NT2/D1 (cell line): ENCODE results near the gene PTPRN2.
"Not testable (repeated sequence)": the region's sequence is repeated elsewhere in the genome, so short reads cannot be mapped to it uniquely, and the experiment has no call there.

Source experiments
- DNase-seq: peaks from one replicate; pipeline ENCODE4 v3.0.0-alpha.2; 2011; ENCODE audit warnings: low read depth, low spot score
- H3K27me3 ChIP-seq: 2 replicates; pipeline ENCODE4 v1.6.0; 2011; ENCODE audit warnings: mild to moderate bottlenecking; ENCODE audit not compliant: insufficient read length, insufficient read depth
- H3K36me3 ChIP-seq: 2 replicates; pipeline ENCODE4 v1.6.1; 2011; ENCODE audit warnings: mild to moderate bottlenecking, low read length, mixed read lengths; ENCODE audit not compliant: insufficient read depth, insufficient read length
- H3K4me1 ChIP-seq: 2 replicates; pipeline ENCODE4 v1.5.1; 2011; ENCODE audit not compliant: insufficient read depth, insufficient read length
- H3K4me3 ChIP-seq: 2 replicates; pipeline ENCODE4 v1.5.1; 2011; ENCODE audit warnings: low read depth; ENCODE audit not compliant: insufficient read length
- H3K9ac ChIP-seq: 2 replicates; pipeline ENCODE4 v1.6.0; 2011; ENCODE audit warnings: low read depth; ENCODE audit not compliant: insufficient read length
- H3K9me3 ChIP-seq: 2 replicates; pipeline ENCODE4 v1.5.1; 2011; ENCODE audit warnings: mild to moderate bottlenecking, low read length; ENCODE audit not compliant: insufficient read depth
- SUZ12 ChIP-seq: IDR thresholded peaks from 2 replicates; pipeline ENCODE4 v1.6.1; 2011; ENCODE audit not compliant: insufficient read length, insufficient read depth; ENCODE audit errors: extremely low read depth
- YY1 ChIP-seq: IDR thresholded peaks from 2 replicates; pipeline ENCODE4 v1.6.1; 2011; ENCODE audit not compliant: insufficient read length, insufficient read depth
- ZNF274 ChIP-seq: IDR thresholded peaks from 2 replicates; pipeline ENCODE4 v1.6.1; 2011; ENCODE audit warnings: mild to moderate bottlenecking, low read depth, low read length

The PTPRN2 gene

DNA sequence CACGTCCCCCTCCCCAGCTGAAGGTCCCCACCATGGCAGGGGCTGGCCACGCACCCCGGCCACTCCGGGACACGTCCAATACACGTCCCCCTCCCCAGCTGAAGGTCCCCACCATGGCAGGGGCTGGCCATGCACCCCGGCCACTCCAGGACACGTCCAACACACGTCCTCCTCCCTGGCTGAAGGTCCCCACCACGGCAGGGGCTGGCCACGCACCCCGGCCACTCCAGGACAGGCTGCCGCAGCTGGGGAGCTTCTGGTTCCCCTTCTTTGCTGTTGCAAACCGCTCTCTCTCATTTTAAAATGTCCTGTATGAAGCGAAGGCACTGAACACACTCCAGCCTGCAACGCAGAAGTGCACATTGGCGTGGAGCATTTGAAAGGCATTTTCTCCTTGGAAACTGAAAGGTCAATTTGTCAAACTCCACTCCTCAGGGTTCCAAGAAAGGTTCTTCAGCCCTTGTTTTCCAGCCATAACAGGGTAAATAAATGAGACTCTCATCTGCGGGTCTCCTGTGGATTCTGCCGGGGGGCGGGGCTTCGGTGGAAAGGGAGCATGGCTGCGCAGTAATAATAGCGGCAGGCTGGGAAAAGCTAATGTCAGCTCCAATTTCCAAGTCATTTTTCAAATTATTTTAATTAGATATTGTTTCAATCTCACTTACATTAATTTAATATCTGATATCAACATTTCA is 670.5 kb downstream of the PTPRN2 start:
- no peaks in the 10 kb centered on the region for H3K27me3 ChIP-seq
- no peaks in the 10 kb centered on the region for H3K4me1 ChIP-seq
- no peak overlapping the region for H3K9ac ChIP-seq
- H3K36me3 ChIP-seq = no peaks in the 10 kb centered on the region
- no peak overlapping the region for H3K4me3 ChIP-seq
- H3K9me3 ChIP-seq = peaks cover 19% of the 10 kb centered on the region
- TF ChIP-seq SUZ12 (no peak), YY1 (no peak), ZNF274 (no peak)
- no peak for DNase-seq

DNA sequence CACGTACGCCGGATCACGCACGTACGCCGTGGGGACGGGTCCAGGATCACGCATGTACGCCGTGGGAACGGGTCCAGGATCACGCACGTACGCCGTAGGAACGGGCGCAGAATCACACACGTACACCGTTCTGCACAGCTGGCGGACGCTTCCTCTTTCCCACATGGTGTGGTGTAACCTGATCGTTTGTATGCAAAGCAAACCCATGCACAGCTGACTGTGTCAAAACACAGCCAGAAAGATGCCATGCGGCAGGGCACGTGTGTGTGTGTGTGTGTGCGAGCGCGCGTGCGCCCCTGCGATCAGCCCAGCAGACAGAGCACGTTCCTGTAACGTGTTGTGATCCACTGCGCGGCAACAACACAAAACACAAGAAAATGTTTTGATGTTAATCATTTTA is 677.2 kb downstream of the PTPRN2 start:
- H3K4me3 ChIP-seq = no peak overlapping the region
- no peak for DNase-seq
- no peaks in the 10 kb centered on the region for H3K27me3 ChIP-seq
- H3K9me3 ChIP-seq = peaks cover 15% of the 10 kb centered on the region
- no peaks in the 10 kb centered on the region for H3K36me3 ChIP-seq
- no peak for TF ChIP-seq ZNF274
- no peak for TF ChIP-seq YY1
- no peak for TF ChIP-seq SUZ12
- H3K9ac ChIP-seq = no peak overlapping the region
- no peaks in the 10 kb centered on the region for H3K4me1 ChIP-seq

DNA sequence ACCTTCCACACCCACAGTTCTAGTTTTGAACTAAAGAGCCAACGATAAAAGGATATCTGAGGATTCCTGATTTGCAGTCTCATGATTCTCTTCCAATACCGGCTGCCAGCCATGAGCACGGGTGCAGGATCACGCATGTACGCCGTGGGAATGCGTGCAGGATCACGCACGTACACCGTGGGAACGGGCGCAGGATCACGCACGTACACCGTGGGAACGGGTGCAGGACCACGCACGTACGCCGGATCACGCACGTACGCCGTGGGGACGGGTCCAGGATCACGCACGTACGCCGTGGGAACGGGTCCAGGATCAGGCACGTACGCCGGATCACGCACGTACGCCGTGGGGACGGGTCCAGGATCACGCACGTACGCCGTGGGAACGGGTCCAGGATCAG is 677.6 kb downstream of the PTPRN2 start:
- not testable (repeated sequence) for H3K27me3 ChIP-seq, H3K9ac ChIP-seq, H3K36me3 ChIP-seq, H3K4me3 ChIP-seq, DNase-seq, H3K4me1 ChIP-seq
- H3K9me3 ChIP-seq = peaks cover 12% of the 10 kb centered on the region

DNA sequence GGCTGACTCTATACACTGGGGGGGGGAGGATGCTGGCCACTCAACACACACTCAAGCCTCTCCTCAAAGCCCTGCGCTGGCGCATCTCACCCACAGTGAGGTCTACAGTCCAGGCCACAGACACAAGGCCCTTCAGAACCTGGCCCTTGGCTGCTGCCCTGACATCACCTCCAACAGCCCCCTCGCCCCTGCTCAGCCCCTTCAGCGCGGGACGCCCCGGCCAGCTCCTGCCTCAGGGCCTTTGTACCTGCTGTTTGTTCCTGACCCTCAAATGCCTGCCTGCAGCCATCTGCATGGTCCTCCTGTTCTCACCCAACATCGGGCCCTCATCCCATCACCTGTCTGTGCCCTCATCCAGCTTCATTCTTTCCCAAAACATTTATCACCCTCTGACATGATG is 678.3 kb downstream of the PTPRN2 start:
- no peaks in the 10 kb centered on the region for H3K27me3 ChIP-seq
- H3K9ac ChIP-seq = no peak overlapping the region
- no peak overlapping the region for H3K4me3 ChIP-seq
- H3K36me3 ChIP-seq = no peaks in the 10 kb centered on the region
- TF ChIP-seq ZNF274 (no peak), YY1 (no peak), SUZ12 (no peak)
- peaks cover 5% of the 10 kb centered on the region; the same call in 1 of the 2 replicates for H3K9me3 ChIP-seq
- no peak for DNase-seq
- H3K4me1 ChIP-seq = no peaks in the 10 kb centered on the region

DNA sequence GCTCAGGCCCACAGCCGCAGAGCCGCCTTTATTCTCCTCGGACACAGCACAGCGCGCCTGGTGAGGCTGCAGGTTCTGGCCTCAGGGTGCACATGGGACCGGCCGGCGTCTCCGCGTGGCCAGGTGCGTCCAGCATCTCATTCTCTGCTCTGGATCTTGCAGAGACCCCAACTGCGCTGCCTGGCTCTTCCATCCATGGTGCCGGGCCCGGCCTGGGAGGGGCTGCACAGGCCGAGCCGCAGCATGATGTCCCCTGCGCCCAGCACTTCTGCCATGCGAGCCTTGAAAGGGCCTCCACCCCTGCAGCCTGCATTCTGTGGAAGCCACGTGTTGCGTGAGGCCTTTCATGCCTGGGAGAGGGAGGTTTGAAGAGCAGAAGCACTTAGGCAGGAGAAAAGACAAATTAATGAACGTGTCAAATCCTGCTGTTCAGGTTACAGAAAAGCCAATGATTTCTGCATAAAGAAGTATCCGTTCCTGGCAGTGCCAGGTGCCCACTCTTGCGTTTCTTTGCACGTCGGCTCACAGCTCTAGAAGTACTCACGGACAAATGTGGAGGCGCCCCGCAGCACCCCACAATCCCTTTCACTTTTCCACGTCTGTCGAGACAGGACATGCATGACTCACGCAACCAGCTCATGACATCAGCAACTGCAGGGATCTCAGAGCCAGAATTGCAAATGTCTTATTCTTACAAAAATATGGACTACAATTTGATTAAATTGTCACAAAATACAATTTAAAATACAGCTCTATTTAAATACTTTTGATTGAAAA is 679.4 kb downstream of the PTPRN2 start:
- H3K9me3 ChIP-seq = no peaks in the 10 kb centered on the region
- H3K27me3 ChIP-seq = no peaks in the 10 kb centered on the region
- no peak overlapping the region for H3K9ac ChIP-seq
- no peaks in the 10 kb centered on the region for H3K4me1 ChIP-seq
- no peak for DNase-seq
- no peak overlapping the region for H3K4me3 ChIP-seq
- no peak for TF ChIP-seq YY1
- no peak for TF ChIP-seq ZNF274
- TF ChIP-seq SUZ12 = no peak
- no peaks in the 10 kb centered on the region for H3K36me3 ChIP-seq

DNA sequence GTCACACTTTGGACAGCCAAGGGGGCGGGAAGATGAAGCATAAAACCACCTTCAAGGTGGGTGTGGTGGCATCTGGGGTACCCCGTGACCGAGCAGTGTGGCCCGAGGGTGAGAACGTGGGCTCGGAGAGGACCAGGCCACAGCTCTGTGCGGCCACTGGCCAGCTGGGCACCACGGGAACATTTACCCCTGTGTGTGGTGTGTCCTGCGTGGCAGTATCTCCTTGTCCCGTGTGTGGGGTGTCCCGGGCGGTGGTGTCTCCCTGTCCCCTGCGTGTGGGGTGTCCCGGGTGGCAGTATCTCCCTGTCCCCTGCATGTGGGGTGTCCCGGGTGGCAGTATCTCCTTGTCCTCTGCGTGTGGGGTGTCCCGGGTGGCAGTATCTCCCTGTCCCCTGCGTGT is 680.5 kb downstream of the PTPRN2 start:
- Histone ChIP-seq H3K9me3 (no peaks in the 10 kb centered on the region), H3K27me3 (no peaks in the 10 kb centered on the region), H3K4me1 (no peaks in the 10 kb centered on the region), H3K4me3 (no peak overlapping the region), H3K9ac (no peak overlapping the region), H3K36me3 (no peaks in the 10 kb centered on the region)
- TF ChIP-seq YY1 = no peak
- TF ChIP-seq SUZ12 = no peak
- DNase-seq = no peak

DNA sequence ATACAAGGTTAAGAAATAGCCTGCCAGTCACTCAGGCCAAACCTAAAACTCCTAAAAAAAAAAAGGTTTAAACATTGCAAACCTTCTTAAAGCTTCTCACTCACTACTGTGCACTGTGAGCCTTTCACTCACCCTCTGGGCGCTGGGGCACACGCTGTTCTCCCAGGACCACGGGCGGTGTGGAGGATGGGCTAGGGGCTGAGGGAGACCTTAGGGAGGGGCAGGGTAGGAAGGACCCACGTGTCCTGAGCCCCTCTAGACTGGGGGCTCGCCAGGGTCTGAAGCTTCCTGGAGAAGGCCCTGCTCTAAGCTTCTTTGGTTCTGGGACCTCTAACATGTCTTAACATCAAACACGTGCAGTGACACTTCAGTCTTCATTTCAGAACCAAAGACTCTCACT is 681.0 kb downstream of the PTPRN2 start:
- H3K4me1 ChIP-seq = no peaks in the 10 kb centered on the region
- H3K27me3 ChIP-seq = no peaks in the 10 kb centered on the region
- no peak overlapping the region for H3K4me3 ChIP-seq
- H3K36me3 ChIP-seq = no peaks in the 10 kb centered on the region
- TF ChIP-seq ZNF274 (no peak), YY1 (no peak), SUZ12 (no peak)
- no peak for DNase-seq
- H3K9me3 ChIP-seq = no peaks in the 10 kb centered on the region
- no peak overlapping the region for H3K9ac ChIP-seq
